Cardiac septum (tissue), 1 donor: ENCODE data around the gene TRAPPC2B. TPM values are rescaled to one million over a fixed set of nuclear protein-coding genes. Genes with fewer than 3 reads are reported as not detected.
A peak's percentile ranks its signal among the peaks of the same experiment; 100 is the strongest.

Experiments
- DNase-seq: peaks from one replicate; pipeline ENCODE4 v3.0.0-alpha.2; 2020; ENCODE audit warnings: low spot score
- intact Hi-C: fragments of 100-400 bp; cut with DNase I; formaldehyde crosslinking; loops from one replicate; pipeline ENCODE4 v1.14.0; 2022
- long read RNA-seq: library from polyadenylated mRNA; unstranded; transcript quantifications from one replicate; pipeline ENCODE4 v2.0.0, GENCODE V29; 2021
- total RNA-seq: library from RNA; stranded (reverse); fragmentation: NEBNext Ultra II Directional; extraction: Animal tissue kit (Norgen Biotek cat#: 25700); gene quantifications from one replicate; pipeline ENCODE4 v1.2.1, GENCODE V29; 2021
- donor health status: DM: no; HTN: no; CAD: no.

Gene TRAPPC2B
- 10.2 TPM for total RNA-seq
- long read RNA-seq, transcript TRAPPC2B-201 (2 exons, 732 nt) = major isoform, 18 of 19 reads
- long read RNA-seq, partial matches to known transcripts = 0 of 19 reads
- long read RNA-seq, other reads (novel, unspliced or antisense) = 0 of 19 reads

DNA sequence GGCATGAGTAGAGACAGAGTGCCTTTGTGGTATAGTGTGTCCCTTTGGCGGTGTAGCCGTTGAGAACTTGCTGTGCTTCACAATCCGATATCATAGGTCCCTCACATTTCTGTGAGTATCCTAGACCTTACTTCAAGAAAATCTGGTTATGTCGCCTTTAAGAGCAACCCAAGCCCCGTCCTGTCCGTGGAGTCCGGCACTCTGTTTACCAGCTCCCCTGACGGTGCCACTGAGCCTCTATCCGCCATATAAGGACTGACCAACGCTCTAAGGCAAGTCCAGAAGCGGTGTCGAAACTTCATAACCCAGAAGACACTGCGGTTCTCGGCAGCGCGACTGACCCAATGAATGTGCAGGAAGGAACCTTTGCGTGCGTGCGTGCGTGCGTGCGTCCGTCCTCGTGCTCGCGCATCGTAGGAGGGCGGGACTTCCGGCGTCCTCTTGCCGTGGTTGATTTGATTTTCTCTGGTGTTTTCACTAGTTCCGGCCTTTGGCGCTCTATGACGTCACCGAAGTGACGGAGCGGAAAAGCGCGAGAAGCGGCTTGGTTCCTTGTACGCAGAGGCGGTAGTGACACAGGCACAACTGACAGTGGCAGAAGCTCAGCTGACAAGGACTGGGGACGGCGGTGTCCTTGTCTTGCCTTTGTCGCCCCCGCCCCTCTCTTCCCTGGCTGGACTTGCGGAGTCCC lies at the start of gene TRAPPC2B, which contains the start of gene ZNF547:
Gene TRAPPC2B, plus strand, starts transcription at position 555 of the 691 bp plus-strand sequence. CDS start 1,283 bp downstream, outside the sequence.
Gene ZNF547, plus strand, starts transcription at position 555 of the 691 bp plus-strand sequence. CDS start 5,005 bp downstream, outside the sequence.
- DNase-seq = peak; percentile 99

DNA sequence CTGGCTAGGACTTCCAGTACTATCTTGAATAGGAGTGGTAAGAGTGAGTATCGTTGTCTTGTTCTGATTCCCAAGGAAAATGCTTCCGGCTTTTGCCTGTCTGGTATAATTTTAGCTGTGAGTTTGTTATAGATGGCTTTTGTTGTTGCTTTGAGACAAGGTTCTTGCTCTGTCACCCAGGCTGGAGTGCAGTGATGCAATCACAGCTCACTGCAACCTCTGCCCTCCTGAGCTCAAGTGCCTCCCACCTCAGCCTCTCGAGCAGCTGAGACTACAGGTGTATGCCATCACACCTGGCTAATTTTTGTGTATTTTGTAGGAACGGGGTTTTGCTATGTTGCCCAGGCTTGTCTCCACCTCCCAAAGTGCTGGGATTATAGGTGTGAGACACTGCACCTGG lies 49.2 kb upstream of the TRAPPC2B start:
- intact Hi-C loops = no loop called here
- DNase-seq = no peak

More for the DNA sequence above, at the start of gene TRAPPC2B, which contains the start of gene ZNF547:
- intact Hi-C loops = loop anchor here (1.0 to 5.0 kb wide), 3 partner anchors 26 to 83 kb away; partner anchors contain the start of genes ZNF460, ZNF543 and ZNF548

DNA sequence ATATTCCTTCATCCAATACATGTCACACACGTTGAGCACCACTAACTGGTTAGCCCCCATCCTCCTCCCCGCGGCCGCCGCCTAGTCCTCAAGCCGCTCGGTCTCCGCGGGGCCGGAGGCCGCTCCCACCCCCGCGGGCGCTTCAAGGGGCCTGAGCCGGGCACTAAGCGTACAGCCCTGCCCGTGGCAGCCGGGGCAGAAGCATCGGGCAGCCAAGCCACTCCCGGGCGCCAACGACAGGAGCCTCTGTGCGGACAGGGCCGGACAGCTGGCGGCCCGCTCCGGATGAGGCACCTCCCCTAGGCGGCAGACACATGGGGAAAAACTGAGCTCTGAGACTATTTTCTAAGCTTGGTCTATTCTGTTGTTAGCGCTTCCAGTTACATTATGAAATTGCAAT lies 45.8 kb upstream of the TRAPPC2B start:
- no peak for DNase-seq
- intact Hi-C loops = no loop called here

- DNase-seq = no peak
- intact Hi-C loops = loop anchor here (5.0 kb wide), 1 partner anchor 42 kb away; the partner anchor contains the start of genes TRAPPC2B and ZNF547
Observed at GRCh38 chr19:57319869-57320179, 43.5 kb upstream of the TRAPPC2B start.

DNA sequence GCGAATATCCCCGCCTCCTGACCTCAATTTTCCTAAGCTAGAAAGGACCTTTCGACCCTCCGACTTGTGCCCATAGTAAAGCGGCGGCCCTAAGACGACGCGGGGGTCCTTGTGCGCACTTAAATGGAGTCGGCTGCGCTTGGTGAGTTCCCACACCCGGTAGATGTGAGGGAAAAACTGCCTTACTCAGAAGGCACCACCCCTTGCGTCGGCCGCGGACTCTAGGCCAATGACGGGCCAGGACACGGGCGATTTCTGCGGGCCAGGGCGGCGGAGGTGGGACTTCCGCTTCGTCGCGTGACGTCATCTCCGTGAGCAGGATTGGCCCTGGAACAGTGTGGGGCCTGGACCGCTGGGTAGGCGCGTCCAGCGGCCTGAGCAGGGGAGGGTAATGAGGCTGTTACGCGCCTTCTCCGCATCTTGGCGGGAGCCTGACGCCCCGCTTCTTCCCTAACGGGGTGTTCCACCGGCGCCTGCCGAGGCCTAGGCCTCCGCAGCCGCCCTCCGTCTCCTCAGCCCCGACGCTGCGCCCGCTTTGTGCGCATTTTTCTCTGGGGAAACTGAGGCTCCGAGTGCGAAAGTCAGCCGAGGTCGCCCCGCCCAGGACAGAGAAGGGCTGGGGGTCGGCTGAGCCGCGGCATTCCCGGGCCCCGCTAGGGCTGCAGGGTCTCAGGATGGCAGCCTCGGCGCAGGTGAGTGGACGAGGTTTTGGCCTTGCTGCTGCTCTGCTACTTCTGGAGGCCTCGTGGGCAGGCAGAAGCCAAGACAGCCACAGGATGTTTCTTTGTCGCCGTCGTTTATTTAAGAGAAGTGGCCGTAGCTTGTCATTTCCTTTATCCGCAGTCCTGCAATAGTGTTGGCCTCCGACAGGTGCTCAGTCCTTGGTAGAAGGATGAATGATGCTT lies 42.9 kb upstream of the TRAPPC2B start, which contains the start of gene ZNF543:
Gene ZNF543, plus strand, starts transcription at position 293 of the 905 bp plus-strand sequence. Its CDS starts 382 bp downstream, at position 675.
- intact Hi-C loops = loop anchor here (5.0 kb wide), 1 partner anchor 42 kb away; the partner anchor contains the start of genes TRAPPC2B and ZNF547
- peak; percentile 97 for DNase-seq

DNA sequence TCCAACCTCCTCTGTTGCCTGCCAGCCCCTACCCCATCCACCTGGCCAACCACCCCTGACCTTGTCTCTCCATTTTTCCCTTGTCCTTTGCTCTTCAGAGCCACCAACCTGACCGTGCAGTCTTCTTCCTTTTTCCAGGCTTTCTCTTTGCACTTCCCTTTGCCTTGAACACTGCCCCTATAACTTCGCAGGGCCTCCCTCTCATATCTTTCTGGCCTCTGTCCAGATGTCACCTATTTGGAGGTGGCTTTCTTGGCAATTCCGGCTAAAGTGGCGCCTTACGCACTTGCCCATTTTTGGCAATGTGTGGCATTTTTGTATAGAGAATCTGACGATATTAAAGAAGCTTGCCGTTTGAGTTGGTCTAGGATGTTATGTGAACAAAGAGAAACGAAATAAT lies 42.2 kb upstream of the TRAPPC2B start:
- intact Hi-C loops = loop anchor here (5.0 kb wide), 1 partner anchor 41 kb away; the partner anchor contains the start of genes TRAPPC2B and ZNF547
- no peak for DNase-seq

- DNase-seq = no peak
- intact Hi-C loops = loop anchor here (5.0 kb wide), 1 partner anchor 41 kb away; the partner anchor contains the start of genes TRAPPC2B and ZNF547
Observed at GRCh38 chr19:57321751-57322150, 41.6 kb upstream of the TRAPPC2B start.

GRCh38 chr19:57324992-57325391 lies 38.4 kb upstream of the TRAPPC2B start:
- intact Hi-C loops = loop anchor here (5.0 kb wide), 1 partner anchor 37 kb away; the partner anchor contains the start of genes TRAPPC2B and ZNF547
- no peak for DNase-seq

DNA sequence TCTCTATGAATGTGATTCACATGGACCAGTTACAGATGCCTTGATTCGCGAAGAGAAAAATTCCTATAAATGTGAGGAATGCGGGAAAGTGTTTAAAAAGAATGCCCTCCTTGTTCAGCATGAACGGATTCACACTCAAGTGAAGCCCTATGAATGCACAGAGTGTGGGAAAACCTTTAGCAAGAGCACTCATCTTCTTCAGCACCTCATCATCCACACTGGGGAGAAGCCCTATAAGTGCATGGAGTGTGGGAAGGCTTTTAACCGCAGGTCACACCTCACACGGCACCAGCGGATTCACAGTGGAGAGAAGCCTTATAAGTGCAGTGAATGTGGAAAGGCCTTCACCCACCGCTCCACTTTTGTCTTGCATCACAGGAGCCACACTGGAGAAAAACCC lies 35.4 kb upstream of the TRAPPC2B start:
- DNase-seq = no peak
- intact Hi-C loops = no loop called here

GRCh38 chr19:57334191-57334590 lies 29.2 kb upstream of the TRAPPC2B start:
- DNase-seq = no peak
- intact Hi-C loops = no loop called here

- intact Hi-C loops = no loop called here
- DNase-seq = no peak
Observed at GRCh38 chr19:57338877-57339276, 24.5 kb upstream of the TRAPPC2B start.

- no peak for DNase-seq
- intact Hi-C loops = no loop called here
Observed at GRCh38 chr19:57342582-57342981, 20.8 kb upstream of the TRAPPC2B start.

DNA sequence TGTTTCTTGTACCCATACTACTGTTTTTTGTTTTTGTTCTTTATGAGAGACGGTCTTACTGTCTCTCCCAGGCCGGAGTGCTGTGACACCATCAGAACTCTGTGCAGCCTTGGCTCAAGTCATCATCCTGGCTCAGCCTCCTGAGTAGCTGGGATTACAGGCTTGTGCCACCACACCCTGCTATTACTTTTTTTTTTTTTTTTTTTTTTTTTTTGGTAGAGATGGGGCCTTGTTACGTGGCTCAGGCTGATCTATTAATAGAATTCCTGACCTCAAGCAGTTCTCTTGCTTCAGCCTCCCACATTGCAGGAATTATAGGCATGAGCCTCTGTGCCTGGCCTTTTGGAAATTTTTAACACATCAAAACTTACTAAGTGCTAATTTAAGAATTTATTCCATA lies 15.2 kb upstream of the TRAPPC2B start:
- no peak for DNase-seq
- intact Hi-C loops = no loop called here

GRCh38 chr19:57350877-57351805 lies 12.2 kb upstream of the TRAPPC2B start, which contains the start of gene ZNF304:
ZNF304 (plus strand) TSS chr19:57351271; CDS start chr19:57351665, 394 bp downstream.
- peak; percentile 96 for DNase-seq
- intact Hi-C loops = loop anchor here (2.0 to 5.0 kb wide), 2 partner anchors 41 to 70 kb away; partner anchors contain the start of gene ZNF460

- intact Hi-C loops = loop anchor here (2.0 to 5.0 kb wide), 2 partner anchors 40 to 71 kb away; partner anchors contain the start of gene ZNF460
- no peak for DNase-seq
Observed at GRCh38 chr19:57351867-57352266, 11.5 kb upstream of the TRAPPC2B start.

DNA sequence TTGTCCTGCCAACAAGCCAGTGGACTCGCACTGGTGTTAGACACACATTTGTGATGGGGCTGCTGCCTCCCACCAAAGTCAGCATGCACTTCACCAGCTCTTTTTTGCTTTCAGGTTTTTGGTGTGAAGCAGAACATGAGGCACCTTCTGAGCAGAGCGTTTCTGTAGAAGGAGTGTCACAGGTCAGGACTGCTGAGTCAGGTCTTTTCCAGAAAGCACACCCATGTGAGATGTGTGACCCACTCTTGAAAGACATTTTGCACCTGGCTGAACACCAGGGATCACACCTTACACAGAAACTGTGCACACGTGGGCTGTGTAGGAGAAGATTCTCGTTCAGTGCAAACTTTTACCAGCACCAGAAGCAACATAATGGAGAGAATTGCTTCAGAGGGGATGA lies 7.4 kb upstream of the TRAPPC2B start:
- intact Hi-C loops = no loop called here
- DNase-seq = no peak

- intact Hi-C loops = no loop called here
Observed at GRCh38 chr19:57357406-57357805, 5.9 kb upstream of the TRAPPC2B start.

DNA sequence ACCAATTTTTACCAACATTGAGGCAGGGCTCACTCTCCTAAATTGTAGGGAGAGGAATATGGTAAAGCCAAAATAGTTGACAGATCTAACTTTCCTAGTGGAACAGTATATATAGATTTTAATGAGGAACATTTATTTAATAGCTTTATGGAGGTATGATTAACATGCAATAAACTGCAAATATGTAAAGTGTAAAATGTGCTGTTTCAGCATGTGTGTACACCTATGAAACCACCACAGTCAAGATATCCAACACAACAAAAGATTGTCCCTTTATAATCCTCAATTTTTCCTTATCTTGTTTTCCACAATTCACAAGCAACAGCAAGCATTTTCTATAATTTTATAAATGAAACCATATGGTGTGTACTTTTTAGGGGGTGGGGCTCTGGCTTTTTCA lies 4.1 kb upstream of the TRAPPC2B start:
- no peak for DNase-seq
- intact Hi-C loops = no loop called here

More at GRCh38 chr19:57357406-57357805, 5.9 kb upstream of the TRAPPC2B start:
- no peak for DNase-seq
